ENCODE measurements around the gene MYRIP. TPM values are rescaled to one million over a fixed set of nuclear protein-coding genes. Genes with fewer than 3 reads are reported as not detected.

Gene MYRIP
- total and polyA plus RNA-seq, 8 donors = 0.29 to 1.9 (median 0.57) TPM

DNA sequence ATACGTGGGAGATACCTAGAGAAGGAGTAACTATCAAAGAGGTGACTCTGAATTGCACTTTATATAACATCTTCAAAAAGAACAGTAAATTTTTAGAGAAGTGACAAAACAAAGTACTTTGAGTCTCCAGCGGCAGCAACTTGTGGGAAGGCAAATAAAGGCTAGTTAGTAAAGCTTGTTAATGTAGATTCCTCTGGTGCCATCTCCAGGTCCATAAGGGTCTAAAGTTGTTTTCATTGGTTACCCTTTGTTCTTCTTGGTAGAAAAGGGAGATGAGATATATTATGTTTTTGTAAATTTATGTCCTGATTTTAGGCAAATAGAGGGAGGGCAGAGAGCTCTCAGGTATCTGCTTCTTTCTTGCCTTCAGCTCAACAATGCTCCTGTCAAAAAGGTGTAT is 161.6 kb downstream of the MYRIP start:
- Histone ChIP-seq H3K27me3 (no peaks in the 10 kb centered on the region), H3K4me3 (no peak overlapping the region), H3K4me1 (no peaks in the 10 kb centered on the region), H3K27ac (no peak overlapping the region), H3K36me3 (no peaks in the 10 kb centered on the region), H3K9me3 (no peaks in the 10 kb centered on the region)
- intact Hi-C loops (cut with DNase I) = no loop called here
- ATAC-seq (no peak), DNase-seq (no peak)
- TF ChIP-seq CTCF (IDR thresholded peaks at IDR 0.05) = no peak

DNA sequence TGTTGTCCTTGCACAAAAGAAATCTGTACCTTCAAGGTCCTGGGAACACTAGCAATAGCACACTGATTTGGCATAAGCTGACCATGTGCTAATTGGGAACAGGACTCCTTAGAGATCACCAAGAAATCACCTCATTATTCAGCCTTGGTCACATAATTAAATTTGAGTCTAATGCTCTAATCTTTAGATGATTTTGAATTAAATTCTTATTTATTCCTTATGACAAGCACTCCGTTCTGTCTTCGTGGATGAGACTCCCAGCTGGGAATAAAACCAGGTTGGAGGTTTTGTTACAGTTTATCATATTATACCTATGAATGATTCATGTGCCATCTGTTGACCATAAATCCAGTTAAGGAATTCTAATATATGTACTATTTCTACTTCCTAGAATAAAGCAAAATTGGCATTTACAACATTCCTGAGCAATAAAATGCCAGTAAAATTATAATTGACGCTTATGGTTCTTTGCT is 162.2 kb downstream of the MYRIP start:
- Histone ChIP-seq H3K27me3 (no peaks in the 10 kb centered on the region), H3K27ac (no peak overlapping the region), H3K4me3 (no peak overlapping the region), H3K36me3 (no peaks in the 10 kb centered on the region), H3K9me3 (no peaks in the 10 kb centered on the region), H3K4me1 (no peaks in the 10 kb centered on the region)
- DNase-seq (no peak), ATAC-seq (no peak)
- intact Hi-C loops (cut with DNase I) = no loop called here
- TF ChIP-seq CTCF (IDR thresholded peaks at IDR 0.05) = no peak

GRCh38 chr3:39972508-39972907 is 163.1 kb downstream of the MYRIP start:
- H3K27me3 ChIP-seq = no peaks in the 10 kb centered on the region
- no peak for TF ChIP-seq CTCF (IDR thresholded peaks at IDR 0.05)
- no peak overlapping the region for H3K27ac ChIP-seq
- no peak for DNase-seq
- intact Hi-C loops (cut with DNase I) = no loop called here
- ATAC-seq = no peak
- H3K9me3 ChIP-seq = no peaks in the 10 kb centered on the region
- H3K36me3 ChIP-seq = no peaks in the 10 kb centered on the region
- no peaks in the 10 kb centered on the region for H3K4me1 ChIP-seq
- no peak overlapping the region for H3K4me3 ChIP-seq

DNA sequence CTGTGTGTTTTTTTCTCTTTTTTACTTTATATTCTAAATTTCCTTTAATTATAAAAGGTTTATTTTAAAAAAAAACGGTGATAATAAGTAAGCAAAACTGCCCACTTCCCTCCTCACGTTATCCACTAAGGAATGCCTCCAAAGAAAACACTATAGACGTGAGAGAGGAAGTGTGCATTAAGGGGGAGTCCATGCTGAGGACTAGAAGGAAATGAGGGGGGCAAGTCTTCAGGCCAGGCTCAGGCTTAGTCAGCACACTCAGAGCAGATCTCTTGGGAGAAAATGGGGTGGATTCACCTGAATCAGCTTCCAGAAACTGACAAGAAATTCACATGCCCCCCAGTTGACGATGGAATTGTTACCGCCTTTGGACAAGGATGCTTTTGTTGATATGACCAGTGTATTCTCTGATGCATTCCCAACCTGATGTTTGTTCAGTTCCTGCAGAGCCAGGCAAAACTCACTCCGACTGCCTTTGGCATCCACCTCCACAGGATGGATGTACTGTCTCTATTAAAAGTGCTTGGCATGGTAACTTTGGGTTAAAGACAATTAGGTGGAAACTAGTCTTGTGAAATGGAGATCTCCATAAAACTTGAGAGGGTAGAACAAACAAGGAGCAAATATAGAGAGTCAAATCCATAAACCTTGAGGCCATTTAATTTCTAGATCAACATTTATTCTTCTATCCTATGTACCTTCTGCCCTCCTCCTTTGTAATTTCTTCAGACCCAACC is 167.8 kb downstream of the MYRIP start:
- intact Hi-C loops (cut with DNase I) = no loop called here
- Histone ChIP-seq H3K27ac (no peak overlapping the region), H3K4me3 (no peak overlapping the region), H3K4me1 (no peaks in the 10 kb centered on the region), H3K27me3 (no peaks in the 10 kb centered on the region), H3K9me3 (no peaks in the 10 kb centered on the region), H3K36me3 (no peaks in the 10 kb centered on the region)
- no peak for DNase-seq
- no peak for ATAC-seq
- TF ChIP-seq CTCF (IDR thresholded peaks at IDR 0.05) = no peak

GRCh38 chr3:39978308-39978707 is 168.9 kb downstream of the MYRIP start:
- no peaks in the 10 kb centered on the region for H3K4me1 ChIP-seq
- TF ChIP-seq CTCF (IDR thresholded peaks at IDR 0.05) = no peak
- no peaks in the 10 kb centered on the region for H3K9me3 ChIP-seq
- no peak overlapping the region for H3K27ac ChIP-seq
- no peak overlapping the region for H3K4me3 ChIP-seq
- intact Hi-C loops (cut with DNase I) = no loop called here
- H3K36me3 ChIP-seq = no peaks in the 10 kb centered on the region
- ATAC-seq (no peak), DNase-seq (no peak)
- no peaks in the 10 kb centered on the region for H3K27me3 ChIP-seq
